Measurements from ENCODE around the gene KRI1. TPM values are rescaled to one million over a fixed set of nuclear protein-coding genes. Genes with fewer than 3 reads are reported as not detected.

KRI1 gene
- total and polyA plus RNA-seq, 10 donors, result 24.9 to 43.3 (median 31.7) TPM

GRCh38 chr19:10523135-10523636 is 42.6 kb downstream of the KRI1 start:
- H3K9me3 ChIP-seq, result no peaks in the 10 kb centered on the region
- no peak for TF ChIP-seq POLR2A (IDR thresholded peaks at IDR 0.05)
- no peak for TF ChIP-seq CTCF (IDR thresholded peaks at IDR 0.05 in 8 of 11, conservative IDR thresholded peaks at IDR 0.05 in 3 of 11)
- no peak for TF ChIP-seq POLR2AphosphoS5 (IDR thresholded peaks at IDR 0.05)
- 67 to 77% (median 71%) methylated on average over 3 of the region's 3 CpGs for WGBS, 5 donors

GRCh38 chr19:10521461-10522171 is 44.2 kb downstream of the KRI1 start:
- TF ChIP-seq POLR2A (IDR thresholded peaks at IDR 0.05), result no peak
- intact Hi-C loops (cut with DNase I; ENCODE audit: low total_unique reads), result no loop called here
- Histone ChIP-seq H3K4me1 (peaks cover 15 to 37% (median 28%) of the 10 kb centered on the region in 6 donors), H3K36me3 (no peaks in the 10 kb centered on the region), H3K27ac (peak overlapping the region in 3 of 8 donors; percentile 11 to 59 (median 33)), H3K27me3 (replicated peaks in 1 of 7) (peaks cover 0 to 47% (median 32%) of the 10 kb centered on the region in 7 donors), H3K4me3 (no peak overlapping the region), H3K9me3 (no peaks in the 10 kb centered on the region)
- DNase-seq, result no peak
- 80 to 88% (median 86%) methylated on average over 13 of the region's 13 CpGs for WGBS, 5 donors

More at GRCh38 chr19:10523135-10523636, 42.6 kb downstream of the KRI1 start:
- DNase-seq, result no peak
- Histone ChIP-seq H3K27ac (peak overlapping the region in 3 of 8 donors; percentile 8 to 59 (median 45)), H3K4me1 (peaks cover 3 to 21% (median 13%) of the 10 kb centered on the region in 6 donors), H3K27me3 (replicated peaks in 1 of 7) (peaks cover 0 to 31% (median 18%) of the 10 kb centered on the region in 7 donors), H3K36me3 (no peaks in the 10 kb centered on the region), H3K4me3 (no peak overlapping the region)
- intact Hi-C loops (cut with DNase I; ENCODE audit: low total_unique reads), result no loop called here

- DNase-seq, result no peak
- 85 to 89% (median 88%) methylated on average over 14 to 15 of the region's 15 CpGs for WGBS, 5 donors
- H3K36me3 ChIP-seq, result no peaks in the 10 kb centered on the region
- H3K27ac ChIP-seq, result peak overlapping the region in 2 of 8 donors; percentile 27 to 85
- intact Hi-C loops (cut with DNase I; ENCODE audit: low total_unique reads), result no loop called here
- H3K9me3 ChIP-seq, result no peaks in the 10 kb centered on the region
- H3K27me3 ChIP-seq (replicated peaks in 1 of 7), result peaks cover 0 to 55% (median 37%) of the 10 kb centered on the region in 7 donors
- TF ChIP-seq POLR2AphosphoS5 (IDR thresholded peaks at IDR 0.05), result no peak
- no peak for TF ChIP-seq POLR2A (IDR thresholded peaks at IDR 0.05)
- TF ChIP-seq CTCF (IDR thresholded peaks at IDR 0.05 in 8 of 11, conservative IDR thresholded peaks at IDR 0.05 in 3 of 11), result no peak
- no peak overlapping the region for H3K4me3 ChIP-seq
- H3K4me1 ChIP-seq, result peaks cover 15 to 43% (median 28%) of the 10 kb centered on the region in 6 donors
Observed at GRCh38 chr19:10520652-10521318, 45.0 kb downstream of the KRI1 start.

- peaks cover 0 to 2% (median 0%) of the 10 kb centered on the region in 6 donors for H3K36me3 ChIP-seq
- peak overlapping the region in 4 of 8 donors; percentile 74 to 88 (median 85) for H3K27ac ChIP-seq
- H3K27me3 ChIP-seq (replicated peaks in 1 of 7), result peaks cover 6 to 69% (median 50%) of the 10 kb centered on the region in 7 donors
- WGBS, 5 donors, result 74 to 77% (median 76%) methylated on average over 7 of the region's 7 CpGs
- no peak overlapping the region for H3K4me3 ChIP-seq
- H3K4me1 ChIP-seq, result peaks cover 15 to 49% (median 31%) of the 10 kb centered on the region in 6 donors
- H3K9me3 ChIP-seq, result no peaks in the 10 kb centered on the region
- TF ChIP-seq POLR2A (IDR thresholded peaks at IDR 0.05) (no peak), POLR2AphosphoS5 (IDR thresholded peaks at IDR 0.05) (no peak), CTCF (IDR thresholded peaks at IDR 0.05 in 8 of 11, conservative IDR thresholded peaks at IDR 0.05 in 3 of 11) (no peak)
- no peak for DNase-seq
- intact Hi-C loops (cut with DNase I; ENCODE audit: low total_unique reads), result no loop called here
Observed at GRCh38 chr19:10519421-10519820, 46.4 kb downstream of the KRI1 start.
